H1 (cell line): ENCODE data around the gene SPARC. TPM values are rescaled to one million over a fixed set of nuclear protein-coding genes. Genes with fewer than 3 reads are reported as not detected.

Experiments used
- EP300 ChIP-seq, 2 experiments: IDR thresholded peaks; 1 replicate in 1 of 2; 2 replicates in 1 of 2; pipeline ENCODE4 v1.6.1; 2011 to 2012; ENCODE audit warnings: low read depth in 2 of 2, low read length in 2 of 2, mild to moderate bottlenecking in 2 of 2, borderline replicate concordance in 1 of 2, inconsistent platforms in 1 of 2, moderate library complexity in 1 of 2
- HDAC6 ChIP-seq: IDR thresholded peaks from one replicate; pipeline ENCODE4 v1.7.1; 2012; ENCODE audit warnings: low read depth, mild to moderate bottlenecking, inconsistent platforms, low read length, moderate library complexity
- JUN ChIP-seq: IDR thresholded peaks from 2 replicates; pipeline ENCODE4 v1.6.1; 2011; ENCODE audit warnings: low read depth, mild to moderate bottlenecking, improper control_type of control experiment, low read length
- JUND ChIP-seq: IDR thresholded peaks from 2 replicates; pipeline ENCODE4 v1.6.1; 2011; ENCODE audit warnings: mild to moderate bottlenecking, improper control_type of control experiment, low read length
- NANOG ChIP-seq: IDR thresholded peaks from 2 replicates; pipeline ENCODE4 v1.6.1; 2011; ENCODE audit warnings: low read length, low read depth, mild to moderate bottlenecking, inconsistent platforms; ENCODE audit not compliant: insufficient read depth, poor library complexity, severe bottlenecking
- RBBP5 ChIP-seq: IDR thresholded peaks from 2 replicates; pipeline ENCODE4 v1.7.1; 2012; ENCODE audit warnings: low read depth, mild to moderate bottlenecking, inconsistent platforms, low read length, moderate library complexity, borderline replicate concordance
- RNF2 ChIP-seq: fragments of 200-900, 300-1000 bp; sonication (generic); IDR thresholded peaks from 2 replicates; pipeline ENCODE4 v1.7.1; 2016; ENCODE audit warnings: borderline replicate concordance, low read depth, mild to moderate bottlenecking, antibody characterized with exemption, low read length; ENCODE audit not compliant: poor library complexity, severe bottlenecking; ENCODE audit errors: missing control alignments
- SP1 ChIP-seq: IDR thresholded peaks from 2 replicates; pipeline ENCODE4 v1.6.1; 2011; ENCODE audit warnings: low read depth, low read length
- TAF1 ChIP-seq: IDR thresholded peaks from 2 replicates; pipeline ENCODE4 v1.6.1; 2011; ENCODE audit warnings: mild to moderate bottlenecking, low read depth, low read length
- polyA plus RNA-seq, 7 experiments: library from polyadenylated mRNA; depleted of rRNA in 3 of 7; stranded (reverse) in 5 of 7; unstranded in 2 of 7; fragments of >200 nt in 5 of 7; fragments of 200-250 nt in 2 of 7; gene quantifications; 1 replicate in 5 of 7; 2 replicates in 1 of 7; 4 replicates in 1 of 7; pipeline versions ENCODE4 v1.2.1 to v1.2.3, GENCODE V29; 2011 to 2013; ENCODE audit warnings: missing spikeins in 2 of 7, mixed read lengths in 2 of 7
- total RNA-seq: library from RNA; stranded (reverse); fragmentation: NEBNext Ultra II Directional; extraction: Animal tissue kit (Norgen Biotek cat#: 25700); gene quantifications from 2 replicates; pipeline ENCODE4 v1.2.1, GENCODE V29; 2021

Gene SPARC
- total and polyA plus RNA-seq, 2 of the 8 experiments (the other 6 are each of a cell fraction or from before 2014, with no cell fraction given), result 375 to 438 TPM

DNA sequence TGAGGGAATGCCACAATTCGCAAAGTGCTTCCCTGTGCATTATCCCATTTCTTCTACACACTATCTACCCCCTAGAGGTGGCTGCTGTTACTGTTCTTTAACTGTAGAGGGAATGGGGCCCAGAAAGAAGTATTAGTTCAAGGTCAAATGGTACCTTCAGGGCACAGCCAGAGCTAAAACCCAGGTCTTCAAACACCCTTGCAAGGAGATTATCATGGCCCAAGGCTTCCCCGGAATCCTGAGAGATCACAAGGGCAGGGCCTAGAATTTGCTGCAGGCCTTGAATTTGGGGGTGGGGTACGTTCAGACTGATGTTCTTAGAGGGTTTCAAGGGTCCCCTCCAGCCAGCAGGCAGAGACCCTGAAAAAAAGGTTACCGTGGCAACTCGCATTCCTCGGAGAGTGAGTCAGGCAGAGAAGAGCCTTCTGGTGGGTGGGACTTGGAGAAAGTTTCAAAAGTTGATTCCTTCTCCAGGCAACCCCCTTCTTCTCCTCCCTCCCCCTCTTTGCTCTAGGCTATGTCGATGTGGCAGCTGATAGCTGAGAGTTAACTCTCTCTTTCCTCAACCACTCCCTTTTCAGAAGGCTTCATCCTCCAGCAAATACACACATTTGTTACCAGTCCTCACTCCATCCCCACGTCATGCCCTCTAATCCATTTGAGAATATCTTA, 1.9 kb downstream of the SPARC start (continued):
- TF ChIP-seq NANOG, result no peak
- TF ChIP-seq RNF2, result no peak
- TF ChIP-seq EP300 (IDR thresholded peaks at IDR 0.05; ENCODE audit: borderline replicate concordance in 1 of 2, low read depth in 2 of 2, low read length in 2 of 2), result no peak
- 0 out of 2 replicates have a peak, but pooled peaks have one; percentile 34 for TF ChIP-seq RBBP5
- peak; percentile 97 for TF ChIP-seq JUND
- no peak for TF ChIP-seq TAF1
- TF ChIP-seq JUN, result peak; percentile 63; the same call in 1 of the 2 replicates
- TF ChIP-seq HDAC6, result no peak
- peak; percentile 71 for TF ChIP-seq SP1
